T-helper 2 cell (primary cell): ENCODE measurements around the gene PPP2R5C.

Experiments
- DNase-seq, 5 experiments: peaks; one replicate each; pipeline versions ENCODE4 v3.0.0 to v3.0.0-alpha.2; 2012 to 2022

Gene PPP2R5C

DNA sequence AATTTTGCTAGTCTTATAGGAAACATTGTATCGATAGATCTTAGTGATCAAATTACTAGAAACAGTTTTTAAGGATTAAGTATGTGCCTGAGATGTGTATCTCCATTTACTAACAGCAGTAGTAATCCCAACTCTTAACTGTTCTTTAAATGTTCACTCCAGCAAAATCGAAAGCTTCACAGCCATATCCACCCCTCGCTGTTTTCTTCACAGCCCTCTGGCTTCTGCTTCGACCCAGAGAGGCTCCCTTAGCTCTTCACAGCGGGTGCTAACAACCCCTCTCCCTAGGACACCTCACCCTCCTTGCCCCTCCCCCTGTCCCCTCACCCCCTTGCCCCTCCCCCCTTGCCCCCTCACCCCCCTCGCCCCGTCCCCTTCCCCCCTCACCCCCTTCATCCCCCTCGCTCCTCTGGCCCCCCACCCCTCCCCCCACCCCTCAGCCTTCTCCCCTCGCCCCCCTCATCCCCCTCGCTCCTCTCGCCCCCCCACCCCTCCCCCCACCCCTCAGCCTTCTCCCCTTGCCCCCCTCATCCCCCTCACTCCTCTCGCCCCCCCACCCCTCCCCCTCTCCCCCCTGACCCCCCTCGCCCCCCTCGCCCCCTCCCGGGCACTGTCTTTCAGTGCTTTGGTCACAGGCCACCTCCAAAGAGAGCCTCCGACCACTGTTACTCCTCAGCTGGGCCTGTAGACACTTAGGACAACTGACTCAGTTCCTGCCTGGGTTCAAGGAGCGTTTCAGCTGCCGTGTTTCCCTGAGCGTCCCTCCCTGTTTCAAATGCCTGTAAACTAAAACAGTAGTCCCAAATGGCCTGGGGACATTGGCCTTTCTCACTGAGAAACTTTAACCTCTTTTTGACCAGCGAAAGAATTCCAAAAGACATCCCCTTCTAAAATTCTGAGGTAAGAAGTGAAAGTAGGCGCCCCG, 156.8 kb downstream of the PPP2R5C start:
- no peak for DNase-seq

DNA sequence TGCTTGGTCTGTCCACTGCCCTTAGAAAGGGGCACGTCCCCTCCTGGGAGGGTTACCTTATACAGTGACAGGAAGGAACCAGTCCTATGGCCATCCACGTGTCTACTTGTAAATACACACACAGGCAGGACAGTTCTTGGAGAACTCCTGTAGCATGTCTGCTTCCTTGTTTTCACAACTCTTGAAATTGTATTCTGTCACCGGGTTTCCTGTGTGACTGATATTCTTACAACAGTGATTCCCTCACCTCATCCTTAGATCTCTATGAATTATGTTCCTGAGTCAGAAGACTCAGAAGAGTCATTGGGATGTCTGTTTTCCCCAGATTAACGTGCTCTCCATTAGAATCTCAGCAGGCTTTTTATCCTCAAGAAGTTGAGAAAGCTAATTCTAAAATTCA, 158.8 kb downstream of the PPP2R5C start:
- DNase-seq, result no peak

DNA sequence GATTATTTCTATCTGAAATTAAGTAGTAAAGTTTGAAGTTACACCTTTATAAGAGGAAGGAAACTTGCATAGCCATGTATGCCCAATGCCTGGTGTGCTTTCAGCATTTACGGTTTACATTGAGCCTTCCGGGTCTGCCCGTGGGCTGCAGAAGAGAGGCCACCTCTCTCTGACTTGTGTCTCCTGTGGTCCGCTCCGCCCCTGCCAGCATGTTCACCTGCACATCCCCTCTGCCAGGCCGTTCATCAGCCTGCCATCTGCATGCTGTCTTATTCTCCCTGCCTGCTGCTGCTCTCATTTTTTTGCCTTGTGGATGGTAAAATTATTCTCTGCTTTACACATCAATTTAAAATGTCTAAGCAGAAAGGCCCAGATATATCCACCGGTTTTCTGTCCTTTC, 161.4 kb downstream of the PPP2R5C start:
- DNase-seq, result no peak

DNA sequence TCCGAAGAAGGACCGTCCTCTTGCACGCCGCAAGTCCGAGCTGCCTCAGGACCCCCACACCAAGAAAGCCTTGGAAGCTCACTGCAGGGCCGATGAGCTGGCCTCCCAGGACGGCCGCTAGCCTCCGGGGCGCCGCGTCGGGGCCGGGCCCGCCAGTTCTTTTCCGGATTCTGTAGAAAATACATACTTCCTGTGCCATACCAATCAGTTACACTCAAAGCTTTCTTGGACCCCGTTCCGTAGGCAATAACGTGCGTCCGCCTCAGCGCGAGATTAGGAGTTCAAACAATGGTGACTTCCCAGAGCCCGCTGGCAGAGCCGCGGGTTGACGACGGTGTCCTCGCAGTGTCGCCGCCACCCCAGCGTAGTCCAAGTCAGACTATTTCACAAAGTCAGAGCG, 163.6 kb downstream of the PPP2R5C start:
- no peak for DNase-seq

DNA sequence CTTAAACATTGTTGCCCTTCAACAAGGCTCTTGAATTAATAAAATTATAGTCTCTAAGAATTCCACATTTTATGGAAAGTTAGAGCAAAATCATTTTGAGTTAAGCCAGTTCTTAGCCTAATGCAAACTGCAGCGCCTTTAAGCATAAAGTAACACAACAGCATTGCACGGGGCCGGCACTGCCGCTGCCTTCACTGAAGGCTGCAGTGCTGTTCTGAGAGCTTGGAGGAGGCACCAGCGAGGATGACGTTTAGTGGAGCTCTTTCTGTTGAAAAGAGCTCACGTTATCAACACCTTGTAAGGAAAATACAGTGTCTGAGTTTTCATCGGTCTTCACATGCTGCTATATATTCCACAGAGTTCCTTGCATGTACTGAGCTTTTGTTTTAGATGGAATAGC, 164.6 kb downstream of the PPP2R5C start:
- DNase-seq, result no peak

DNA sequence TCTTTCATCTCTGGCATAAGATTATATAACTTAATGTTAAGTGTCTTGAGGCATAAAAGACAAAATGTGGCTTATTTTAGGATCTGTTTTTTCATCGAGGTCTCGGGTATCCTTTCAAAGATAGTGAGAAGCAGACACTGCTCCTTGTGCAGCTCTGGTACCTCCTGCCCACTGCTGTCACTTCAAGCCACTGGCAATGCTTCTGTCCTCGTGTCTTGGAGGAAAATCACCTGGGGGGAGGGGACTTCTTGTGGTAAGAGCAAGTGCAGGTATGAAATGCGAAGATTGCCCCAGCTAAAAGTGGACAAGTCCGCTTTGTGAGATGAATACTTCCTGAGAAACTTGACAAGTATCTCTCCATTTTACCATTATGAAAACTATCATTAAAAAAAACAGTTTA, 165.1 kb downstream of the PPP2R5C start:
- no peak for DNase-seq

DNA sequence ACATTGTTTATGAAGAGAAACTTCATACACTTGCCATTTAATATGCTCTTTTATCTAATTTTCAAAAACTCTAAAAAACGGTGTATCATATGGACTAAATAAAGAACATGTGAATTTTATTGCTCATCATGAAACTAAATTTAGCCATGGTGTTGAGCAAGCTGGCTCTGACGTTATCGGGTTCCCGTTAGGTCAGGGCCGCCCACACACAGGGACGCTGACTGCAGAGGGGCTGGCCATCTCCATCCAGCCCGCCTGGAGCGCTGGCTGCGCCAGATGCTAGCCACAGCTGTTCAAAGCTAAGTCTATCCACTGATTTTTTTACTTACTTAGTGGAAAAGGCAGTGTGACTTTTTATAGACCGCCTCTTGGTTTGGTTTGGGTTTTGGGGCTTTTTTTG, 166.3 kb downstream of the PPP2R5C start:
- no peak for DNase-seq

DNA sequence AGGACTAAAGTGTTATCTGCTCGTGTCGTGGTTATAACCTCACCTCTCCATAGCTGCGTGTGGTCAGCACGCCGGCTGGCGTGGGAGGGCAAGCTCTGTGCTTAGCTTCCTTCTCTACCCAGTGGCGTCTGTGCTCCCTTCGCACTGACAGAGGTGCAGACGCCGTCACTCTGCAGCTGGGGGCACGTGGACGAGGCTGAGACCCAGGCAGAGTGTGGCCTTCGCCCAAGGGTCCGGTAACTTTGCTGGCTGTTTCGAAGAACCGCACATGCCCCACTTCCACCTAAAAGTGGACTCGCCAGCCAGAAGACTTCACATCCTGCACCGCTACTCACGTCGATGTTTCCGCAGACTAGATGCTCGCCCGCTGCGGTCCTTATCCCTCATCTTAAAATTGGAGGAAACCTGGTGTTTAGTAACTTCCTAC, 166.9 kb downstream of the PPP2R5C start:
- no peak for DNase-seq

DNA sequence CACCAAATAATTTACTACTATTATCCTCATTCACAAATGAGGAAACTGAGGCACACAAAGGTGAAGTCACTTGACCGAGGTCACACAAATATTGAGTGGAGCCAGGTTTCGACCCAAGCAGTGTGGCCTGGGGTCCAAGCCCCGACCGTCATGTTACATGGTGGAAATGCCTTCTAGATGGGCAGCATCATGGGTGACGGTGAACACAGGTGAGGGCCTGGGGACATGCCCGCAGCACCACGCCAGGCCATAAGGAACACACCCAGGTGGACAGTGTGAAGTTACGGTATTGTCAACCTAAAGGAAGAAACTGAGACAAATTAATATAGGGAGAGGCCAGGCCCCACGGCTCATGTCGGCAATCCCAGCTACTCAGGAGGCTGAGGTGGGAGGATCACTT, 167.6 kb downstream of the PPP2R5C start:
- DNase-seq, result no peak

DNA sequence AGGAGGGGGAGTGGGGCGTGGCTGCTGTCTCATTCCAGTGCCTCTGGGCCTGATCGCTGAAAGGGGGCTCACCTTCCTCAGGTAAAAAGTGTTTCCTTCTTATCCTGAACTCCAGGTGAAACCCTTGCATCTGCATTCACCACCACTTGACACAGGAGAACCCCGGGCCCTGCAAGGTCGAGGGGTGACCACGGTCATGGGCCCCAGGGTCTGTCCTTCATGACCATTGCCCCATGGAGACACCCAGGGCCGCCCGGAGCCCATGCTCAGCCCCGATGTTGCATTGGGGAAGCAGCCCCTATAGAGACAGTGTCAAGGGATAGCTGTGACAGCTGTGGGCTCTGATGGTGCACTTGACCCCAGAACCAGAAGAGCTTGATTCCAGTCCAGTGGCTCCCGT, 168.4 kb downstream of the PPP2R5C start:
- no peak for DNase-seq

DNA sequence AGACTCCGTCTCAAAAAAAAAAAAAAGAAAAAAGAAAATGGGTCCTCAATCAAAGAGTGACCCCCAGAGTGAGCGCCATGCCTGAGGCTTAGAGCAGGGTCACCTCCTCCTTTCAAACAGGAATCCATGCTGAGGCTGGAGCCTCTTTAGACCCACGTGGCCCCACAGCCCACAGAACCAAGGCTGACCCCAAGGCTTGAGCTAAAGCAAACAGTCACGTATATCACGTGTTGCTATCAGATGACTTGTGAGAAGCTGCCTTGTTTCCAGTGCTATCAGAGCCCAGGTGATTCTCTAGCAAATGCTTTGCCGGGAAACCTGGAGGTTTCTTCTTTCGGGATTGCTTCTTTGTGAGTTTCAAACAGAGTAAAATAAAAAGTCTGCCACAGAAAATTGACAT, 171.2 kb downstream of the PPP2R5C start:
- no peak for DNase-seq

DNA sequence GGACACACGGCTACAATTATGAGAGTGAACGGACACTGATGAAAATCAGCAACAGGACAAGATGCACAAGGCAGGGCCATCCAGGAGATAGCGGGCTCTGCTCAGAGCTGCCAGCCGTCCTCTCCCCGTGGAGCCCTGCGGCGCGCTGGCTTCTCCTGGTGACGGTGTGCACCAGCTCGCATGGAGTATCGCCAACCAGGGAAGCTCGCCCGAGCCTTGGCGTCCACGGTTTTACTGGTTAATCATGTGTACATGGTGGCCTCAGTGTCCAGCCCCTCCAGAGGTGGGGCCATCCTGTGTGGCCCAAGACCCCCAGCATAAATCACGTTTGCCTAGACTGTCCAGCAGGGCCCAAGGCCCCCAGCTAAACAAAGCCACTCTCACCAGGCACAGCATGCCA, 171.7 kb downstream of the PPP2R5C start:
- DNase-seq, result no peak

DNA sequence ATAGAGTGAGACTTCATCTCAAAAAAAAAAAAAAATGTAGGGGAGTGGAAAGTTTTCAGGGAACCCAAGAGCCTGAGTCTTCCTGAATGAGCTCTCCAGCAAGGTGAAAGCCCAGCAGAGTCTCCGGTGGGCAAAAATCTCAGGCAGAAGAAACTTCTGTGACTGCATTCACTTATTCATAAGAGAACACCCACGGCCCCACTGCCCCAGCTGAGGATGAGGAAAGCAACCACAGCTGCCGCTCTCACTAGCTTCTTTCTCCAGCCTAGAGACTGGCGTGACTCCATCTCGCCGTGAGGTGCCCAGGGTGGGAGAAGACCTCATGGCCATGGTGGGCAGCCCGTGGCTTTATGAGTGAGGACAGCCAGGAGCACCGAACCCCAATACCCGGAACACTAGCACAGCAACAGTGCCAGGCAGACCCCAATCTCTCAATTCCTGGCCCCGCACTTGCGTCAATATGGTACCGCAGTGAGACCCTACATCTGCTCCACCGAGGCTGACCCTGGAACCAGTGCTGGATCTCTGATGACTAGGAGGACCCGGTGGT, 173.2 kb downstream of the PPP2R5C start:
- DNase-seq, result no peak

DNA sequence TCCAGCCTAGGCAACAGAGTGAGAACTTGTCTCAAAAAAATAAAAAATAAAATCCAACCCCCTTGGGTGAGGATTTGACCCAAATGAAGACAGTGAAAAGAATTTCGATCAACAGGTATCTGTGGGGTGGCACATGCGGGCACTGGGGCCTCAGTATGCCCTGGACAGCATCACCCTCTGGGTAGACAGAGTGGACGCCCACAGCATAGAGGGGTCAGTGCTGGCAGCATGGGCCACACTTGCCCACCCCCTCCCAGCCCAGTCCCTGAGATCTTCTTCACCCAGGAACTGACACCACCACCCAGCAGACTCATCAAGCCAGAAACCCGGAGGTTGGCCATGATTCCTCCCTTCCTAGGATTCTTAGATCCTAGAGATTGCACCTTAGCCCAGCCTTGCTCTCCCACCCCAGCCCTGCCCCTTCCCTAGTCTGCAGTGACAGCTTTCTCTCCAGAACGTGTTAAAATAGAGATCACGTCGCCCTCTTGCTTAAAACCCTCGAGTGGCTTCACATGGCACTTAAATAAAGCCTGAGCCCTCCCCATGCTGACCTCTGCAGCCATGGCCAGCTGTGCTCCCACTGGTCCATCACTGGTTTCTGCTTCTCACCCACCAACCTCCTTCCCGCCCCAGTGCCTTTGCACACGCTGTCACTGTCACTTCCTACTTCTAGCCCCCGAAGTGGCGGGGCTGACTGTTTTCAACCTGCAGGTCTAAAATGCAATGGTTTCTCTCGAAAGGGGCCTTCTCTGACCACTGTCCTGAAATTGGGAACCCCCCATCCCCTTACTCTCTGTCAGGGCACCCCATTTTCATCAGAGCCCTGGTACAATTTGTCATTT, 176.6 kb downstream of the PPP2R5C start:
- no peak for DNase-seq

DNA sequence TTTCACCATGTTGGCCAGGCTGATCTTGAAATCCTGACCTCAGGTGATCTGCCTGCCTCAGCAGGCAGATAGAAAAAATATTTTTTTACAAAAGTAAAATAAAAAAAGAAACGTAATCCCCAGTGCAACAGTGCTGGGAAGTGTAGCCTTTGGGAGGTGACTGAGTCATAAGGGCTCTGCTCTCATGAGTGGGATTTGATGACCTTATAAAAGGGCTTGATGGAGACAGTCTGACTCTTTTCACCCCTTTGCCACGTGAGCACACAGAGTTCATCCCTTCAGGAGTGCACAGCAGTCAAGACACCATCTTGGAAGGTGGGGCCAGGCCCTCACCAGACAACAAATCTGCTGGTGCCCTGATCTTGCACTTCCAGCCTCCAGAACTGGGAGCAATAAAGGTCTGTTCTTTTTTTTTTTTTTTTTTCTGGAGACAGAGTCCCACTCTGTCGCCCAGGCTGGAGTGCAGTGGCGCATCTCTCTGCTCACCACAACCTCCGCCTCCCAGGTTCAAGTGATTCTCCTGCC, 178.2 kb downstream of the PPP2R5C start:
- no peak for DNase-seq

DNA sequence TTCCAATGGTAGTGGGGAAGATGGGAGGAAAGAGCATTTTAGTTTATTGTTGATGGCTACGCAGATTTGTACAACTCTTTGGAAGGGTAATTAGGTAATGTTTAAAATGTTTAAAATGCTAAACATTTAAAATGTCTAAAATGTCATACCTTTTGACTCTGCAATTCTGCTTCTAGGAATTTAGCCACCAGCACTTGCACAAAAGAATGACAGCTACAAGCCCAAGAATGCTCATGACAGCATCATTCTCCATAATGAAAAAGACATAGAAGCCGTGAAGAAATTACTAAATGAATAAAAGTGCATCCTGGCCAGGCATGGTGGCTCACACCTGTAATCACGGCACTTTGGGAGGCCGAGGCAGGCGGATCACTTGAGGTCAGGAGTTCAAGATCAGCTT, 182.9 kb downstream of the PPP2R5C start:
- no peak for DNase-seq

DNA sequence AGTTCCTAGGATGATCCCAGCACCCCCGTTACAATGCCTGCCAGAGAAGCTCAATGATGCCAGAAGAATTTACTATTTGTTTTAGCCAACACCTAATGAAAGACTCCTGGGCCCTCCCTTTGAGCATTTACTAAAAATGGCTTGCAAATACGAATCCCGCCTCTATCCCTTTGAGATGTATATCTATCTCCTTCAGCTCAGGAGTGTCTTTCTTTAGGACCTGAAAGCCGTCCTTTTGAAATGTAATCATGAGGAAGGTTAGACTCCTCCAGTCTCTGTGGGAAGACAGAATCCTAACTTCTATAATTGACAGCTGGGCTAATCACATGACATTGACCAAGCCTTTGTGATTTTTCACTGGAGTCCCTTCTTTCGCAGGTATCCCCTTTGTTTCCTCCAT, 183.7 kb downstream of the PPP2R5C start:
- DNase-seq, result no peak

DNA sequence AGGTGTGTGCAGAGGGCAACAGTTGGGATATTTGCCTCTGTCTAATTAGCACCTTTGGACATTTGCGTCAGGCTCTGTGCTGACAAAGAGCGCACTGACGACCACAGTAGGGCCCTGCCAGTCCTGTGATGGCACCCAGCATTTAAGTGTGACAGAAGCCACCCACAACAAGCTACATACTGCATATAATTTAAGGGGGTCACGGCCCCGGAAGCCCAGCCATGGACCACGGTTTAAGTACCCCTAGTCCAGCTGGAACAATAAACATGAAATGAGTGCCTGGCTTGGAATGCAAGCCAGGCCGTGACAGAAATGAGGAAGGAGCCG, 186.0 kb downstream of the PPP2R5C start:
- DNase-seq, result peak in 2 of 5 experiments; percentile 11 to 39

DNA sequence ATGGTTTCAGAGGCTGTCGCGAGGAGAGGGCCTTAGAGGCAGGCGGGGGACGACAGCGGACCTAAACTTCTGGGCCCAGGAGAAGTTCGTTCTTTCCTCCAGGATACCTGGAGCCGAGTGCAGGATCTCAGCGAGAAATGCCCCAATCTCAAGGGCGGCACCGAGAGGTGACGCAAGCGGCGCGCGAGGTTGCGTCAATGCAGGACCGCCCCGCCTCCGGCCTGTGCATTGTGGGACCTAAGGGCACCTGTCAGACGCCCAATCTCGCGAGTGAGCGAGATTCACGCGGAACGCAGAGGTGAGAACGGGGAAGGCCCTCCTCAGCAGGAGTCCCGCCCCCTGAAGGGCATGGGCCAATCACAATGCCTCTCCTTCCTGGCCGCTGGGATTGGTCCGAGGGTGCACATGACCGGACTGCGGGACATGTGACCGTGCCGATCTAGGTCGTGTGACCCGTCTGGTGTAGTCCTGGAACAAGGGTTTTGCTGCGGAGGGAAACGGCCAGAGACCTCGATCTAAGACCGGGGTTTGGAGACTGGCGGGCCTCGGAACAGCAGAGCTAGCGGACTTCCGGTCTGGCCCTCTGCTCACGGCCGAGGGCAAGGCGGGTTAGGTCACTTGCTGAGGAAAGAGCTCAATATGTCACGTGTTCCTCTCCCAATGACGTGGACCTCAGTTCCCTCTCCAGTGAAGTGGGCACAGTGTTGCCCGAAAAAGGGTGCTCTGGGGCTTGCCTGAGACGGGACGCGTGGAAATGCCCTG, 186.6 kb downstream of the PPP2R5C start:
- DNase-seq, result peak; percentile 96 to 100 (median 100)

DNA sequence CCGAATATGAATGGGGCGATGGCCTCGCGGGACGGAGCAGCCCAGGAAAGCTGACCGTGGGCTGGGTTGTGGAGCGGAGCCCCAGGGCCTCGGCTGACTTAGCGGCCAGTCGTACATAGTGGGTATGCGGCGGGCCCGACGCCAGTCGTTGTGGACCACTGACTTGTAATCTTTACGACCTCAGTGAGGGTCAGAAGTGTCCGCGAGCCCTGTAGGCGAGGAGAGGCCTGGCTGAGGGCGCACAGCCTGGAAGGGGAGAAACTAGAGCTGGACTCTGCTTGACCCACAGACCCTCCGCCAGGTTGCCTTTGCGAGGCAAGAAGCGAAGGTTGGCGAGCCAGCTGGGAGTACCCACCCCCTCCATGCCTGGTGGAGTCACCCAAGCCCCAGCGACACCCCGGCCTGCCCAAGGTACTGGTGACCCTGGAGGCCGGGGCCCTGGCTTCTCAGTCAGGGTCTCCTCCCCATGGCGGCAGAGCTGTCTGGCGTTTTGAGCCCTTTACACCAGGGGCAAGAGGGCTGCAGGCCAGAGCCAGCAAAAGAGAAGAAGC, 187.2 kb downstream of the PPP2R5C start:
- DNase-seq, result no peak

DNA sequence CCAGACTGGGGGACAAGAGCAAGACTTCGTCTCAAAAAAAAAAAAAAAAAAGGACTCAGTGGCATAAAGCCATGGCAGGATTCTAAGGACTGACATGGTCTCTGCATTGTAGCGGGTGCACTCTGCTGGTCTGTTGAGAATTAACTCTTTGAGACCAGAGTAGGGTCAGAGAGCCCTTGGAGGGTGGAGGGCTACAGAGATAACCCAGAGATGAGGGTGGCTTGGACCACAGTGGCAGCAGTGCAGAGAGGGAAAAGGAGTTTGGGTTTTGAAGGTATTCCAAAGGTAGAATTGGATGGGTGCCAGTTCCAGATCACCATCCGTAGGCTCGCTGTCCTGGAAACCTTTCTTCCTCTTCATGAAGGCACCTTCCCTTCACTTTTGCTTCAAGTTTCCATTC, 188.6 kb downstream of the PPP2R5C start:
- DNase-seq, result no peak

DNA sequence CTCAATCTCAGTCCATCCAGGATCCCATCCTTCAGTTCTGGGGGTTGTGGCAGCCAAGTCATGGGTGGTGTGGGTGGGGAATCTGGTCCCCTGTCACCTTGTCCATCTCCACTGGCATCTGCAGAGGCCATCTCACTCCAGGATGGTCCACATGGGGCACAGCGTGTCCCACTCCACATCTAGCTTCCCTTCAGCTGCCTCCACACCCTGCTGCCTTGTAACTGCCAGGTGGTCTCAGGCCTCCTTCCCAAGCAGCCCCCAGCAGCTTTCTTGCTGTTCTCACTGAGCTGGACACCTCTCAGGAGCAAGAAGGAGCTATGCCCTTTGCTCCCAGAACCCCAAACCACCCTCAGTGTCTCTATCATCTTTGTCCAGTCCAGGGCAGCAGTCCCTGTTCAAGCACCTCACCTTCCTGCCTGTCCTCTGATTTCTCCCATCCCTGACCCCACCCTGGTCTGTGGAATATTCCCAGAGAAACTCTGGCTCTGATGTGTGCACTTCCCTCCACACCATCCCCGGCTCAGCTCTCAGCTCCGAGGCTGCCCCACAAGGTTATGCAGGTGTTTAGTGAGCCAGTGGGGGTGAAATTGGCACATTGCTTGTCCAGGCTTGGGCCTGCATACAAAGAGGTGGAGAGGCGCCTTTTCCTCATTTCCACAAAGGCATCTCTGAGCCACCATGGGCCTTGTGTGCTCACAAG, 189.2 kb downstream of the PPP2R5C start:
- DNase-seq, result no peak
